H9 (cell line): Measurements from ENCODE around the gene CDAN1. TPM values are rescaled to one million over a fixed set of nuclear protein-coding genes. Genes with fewer than 3 reads are reported as not detected.

Source experiments
- DNase-seq: peaks from one replicate; pipeline ENCODE4 v3.0.0-alpha.2; 2017
- H2AFZ ChIP-seq: one replicate; pipeline ENCODE4 v1.6.1; 2013; ENCODE audit warnings: mild to moderate bottlenecking, low read length, control low read depth, moderate library complexity
- H2AK5ac ChIP-seq: 2 replicates; pipeline ENCODE4 v1.6.1; 2013; ENCODE audit warnings: low read length, control low read depth, mixed read lengths; ENCODE audit not compliant: insufficient read length
- H2BK120ac ChIP-seq: one replicate; pipeline ENCODE4 v1.6.1; 2013; ENCODE audit warnings: low read depth, mild to moderate bottlenecking, low read length, control low read depth, inconsistent platforms; ENCODE audit not compliant: poor library complexity, severe bottlenecking
- H2BK12ac ChIP-seq: 2 replicates; pipeline ENCODE4 v1.6.1; 2013; ENCODE audit warnings: low read length, control low read depth, mixed read lengths, low read depth; ENCODE audit not compliant: insufficient read length
- H2BK15ac ChIP-seq: 2 replicates; pipeline ENCODE4 v1.6.1; 2013; ENCODE audit warnings: low read depth, low read length, control low read depth
- H2BK20ac ChIP-seq: one replicate; pipeline ENCODE4 v1.6.1; 2013; ENCODE audit warnings: low read depth, mild to moderate bottlenecking, low read length, control low read depth, inconsistent platforms; ENCODE audit not compliant: poor library complexity, severe bottlenecking
- H2BK5ac ChIP-seq: 2 replicates; pipeline ENCODE4 v1.6.1; 2013; ENCODE audit warnings: low read length, control low read depth, mixed read lengths; ENCODE audit not compliant: insufficient read length
- H3K14ac ChIP-seq: 2 replicates; pipeline ENCODE4 v1.6.1; 2013; ENCODE audit warnings: low read length, control low read depth; ENCODE audit not compliant: insufficient read depth
- H3K18ac ChIP-seq: 2 replicates; pipeline ENCODE4 v1.6.1; 2013; ENCODE audit warnings: low read depth, mild to moderate bottlenecking, mixed read lengths, low read length, control low read depth; ENCODE audit not compliant: insufficient read length
- H3K23ac ChIP-seq: 2 replicates; pipeline ENCODE4 v1.6.1; 2013; ENCODE audit warnings: low read length, control low read depth, mixed read lengths, low read depth; ENCODE audit not compliant: insufficient read length
- H3K23me2 ChIP-seq: 2 replicates; pipeline ENCODE4 v1.6.1; 2013; ENCODE audit warnings: low read depth, mild to moderate bottlenecking, mixed read lengths, low read length, control low read depth; ENCODE audit not compliant: insufficient read length, poor library complexity, severe bottlenecking
- H3K27ac ChIP-seq: 2 replicates; pipeline ENCODE4 v1.5.1; 2013; ENCODE audit warnings: low read length, control low read depth, mixed read lengths, low read depth; ENCODE audit not compliant: insufficient read length
- H3K27me3 ChIP-seq: 2 replicates; pipeline ENCODE4 v1.6.1; 2013; ENCODE audit warnings: low read length, control low read depth, inconsistent platforms; ENCODE audit not compliant: insufficient read depth
- H3K4ac ChIP-seq: 2 replicates; pipeline ENCODE4 v1.6.1; 2013; ENCODE audit warnings: low read depth, mild to moderate bottlenecking, control low read depth, inconsistent platforms, low read length, moderate library complexity
- H3K4me1 ChIP-seq: 2 replicates; pipeline ENCODE4 v1.6.1; 2013; ENCODE audit warnings: low read length, control low read depth, inconsistent platforms; ENCODE audit not compliant: insufficient read depth
- H3K4me2 ChIP-seq: 2 replicates; pipeline ENCODE4 v1.6.1; 2013; ENCODE audit warnings: low read length, control low read depth, mixed read lengths; ENCODE audit not compliant: insufficient read length, insufficient read depth
- H3K56ac ChIP-seq: 2 replicates; pipeline ENCODE4 v1.6.1; 2013; ENCODE audit warnings: low read depth, mild to moderate bottlenecking, mixed read lengths, low read length, control low read depth; ENCODE audit not compliant: insufficient read length
- H3K79me1 ChIP-seq: 2 replicates; pipeline ENCODE4 v1.6.1; 2013; ENCODE audit warnings: low read depth, mild to moderate bottlenecking, moderate library complexity, low read length, control low read depth, inconsistent platforms; ENCODE audit not compliant: insufficient read depth, poor library complexity, severe bottlenecking
- H3K79me2 ChIP-seq: 2 replicates; pipeline ENCODE4 v1.6.1; 2013; ENCODE audit warnings: low read length, control low read depth, inconsistent platforms; ENCODE audit not compliant: insufficient read depth
- H3K9ac ChIP-seq: 2 replicates; pipeline ENCODE4 v1.6.1; 2013; ENCODE audit warnings: low read length, control low read depth, mixed read lengths; ENCODE audit not compliant: insufficient read length; ENCODE audit errors: extremely low read depth
- H3K9me3 ChIP-seq: one replicate; pipeline ENCODE4 v1.6.1; 2013; ENCODE audit warnings: low read depth, low read length, inconsistent platforms; ENCODE audit not compliant: control insufficient read depth
- H3T11ph ChIP-seq: one replicate; pipeline ENCODE4 v1.6.1; 2013; ENCODE audit warnings: mild to moderate bottlenecking, low read length, control low read depth, inconsistent platforms
- H4K20me1 ChIP-seq: one replicate; pipeline ENCODE4 v1.6.1; 2013; ENCODE audit not compliant: control insufficient read depth, insufficient read length, insufficient read depth
- H4K5ac ChIP-seq: 2 replicates; pipeline ENCODE4 v1.6.1; 2013; ENCODE audit warnings: low read depth, mild to moderate bottlenecking, mixed read lengths, low read length, control low read depth; ENCODE audit not compliant: insufficient read length
- H4K8ac ChIP-seq: replicated peaks from 2 replicates; pipeline ENCODE4 v1.6.1; 2013; ENCODE audit warnings: low read length, control low read depth, mixed read lengths, low read depth; ENCODE audit not compliant: insufficient read length
- H4K91ac ChIP-seq: 2 replicates; pipeline ENCODE4 v1.6.1; 2013; ENCODE audit warnings: low read depth, mild to moderate bottlenecking, moderate library complexity, mixed read lengths, low read length, control low read depth; ENCODE audit not compliant: insufficient read length
- H3K27ac Mint-ChIP-seq, 3 experiments: 2 replicates in 2 of 3; 3 replicates in 1 of 3; pipeline ENCODE4 v1.8.0; 2020 to 2021; ENCODE audit warnings: mixed read lengths in 3 of 3, mild to moderate bottlenecking in 1 of 3, moderate library complexity in 1 of 3
- H3K27me3 Mint-ChIP-seq: 2 replicates; pipeline ENCODE4 v1.8.0; 2021; ENCODE audit warnings: low read depth, mild to moderate bottlenecking, moderate library complexity, mixed read lengths
- H3K36me3 Mint-ChIP-seq, 3 experiments: 2 replicates in 2 of 3; 3 replicates in 1 of 3; pipeline ENCODE4 v1.8.0; 2020 to 2021; ENCODE audit warnings: low read depth in 3 of 3, mixed read lengths in 3 of 3; ENCODE audit not compliant: insufficient read depth in 1 of 3
- H3K4me1 Mint-ChIP-seq, 2 experiments: 2 replicates each; pipeline ENCODE4 v1.8.0; 2020; ENCODE audit warnings: mixed read lengths in 2 of 2
- H3K4me3 Mint-ChIP-seq, 2 experiments: 2 replicates in 1 of 2; 3 replicates in 1 of 2; pipeline ENCODE4 v1.8.0; 2020 to 2021; ENCODE audit warnings: mild to moderate bottlenecking in 2 of 2, mixed read lengths in 2 of 2, moderate library complexity in 1 of 2
- H3K9me3 Mint-ChIP-seq, 2 experiments: 2 replicates in 1 of 2; 3 replicates in 1 of 2; pipeline ENCODE4 v1.8.0; 2020; ENCODE audit warnings: mild to moderate bottlenecking in 2 of 2, mixed read lengths in 2 of 2, moderate library complexity in 1 of 2
- WGBS: extraction: QIAGEN DNeasy Blood & Tissue Kit; methylation state at CpG from one replicate; pipeline ENCODE4 v1.1.7; 2013; ENCODE audit warnings: missing lambda C conversion rate, low lambda C conversion rate, mixed read lengths; ENCODE audit not compliant: insufficient read length; ENCODE audit errors: extremely low coverage; 5-methylcytosine and 5-hydroxymethylcytosine counted together
- total RNA-seq: library from RNA; stranded (reverse); gene quantifications from 2 replicates; pipeline ENCODE4 v1.2.1, GENCODE V29; 2021
- TF ChIP-seq, protein P1 (sequence below): fragments of 200-600 bp; sonication (generic); conservative IDR thresholded peaks from 3 replicates; pipeline ENCODE4 v1.8.0; 2021; ENCODE audit warnings: antibody characterized with exemption, mild to moderate bottlenecking

The CDAN1 gene
- total RNA-seq, 1 experiment from 2014 or later = 20.4 TPM

DNA sequence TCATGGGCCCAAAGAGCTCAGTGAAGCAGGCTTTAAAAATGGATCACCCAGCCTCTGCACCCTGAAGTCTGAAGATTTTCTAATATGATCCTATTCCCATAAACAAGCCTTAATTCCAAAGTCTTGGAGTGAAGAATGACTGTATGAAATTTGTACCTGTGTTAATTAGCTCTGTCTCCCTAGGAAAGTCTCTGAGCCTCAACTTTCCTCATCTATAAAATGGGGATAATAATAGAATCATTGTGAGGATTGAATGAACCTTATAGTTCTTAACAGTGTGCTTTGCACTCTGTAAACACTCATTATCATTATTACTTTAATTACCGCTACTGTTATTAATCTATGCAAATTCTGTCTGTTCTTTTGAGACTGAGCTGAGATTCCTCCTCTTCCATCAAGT, 61.9 kb downstream of the CDAN1 start:
- no peak overlapping the region for H2BK20ac ChIP-seq
- no peaks in the 10 kb centered on the region for H3K23me2 ChIP-seq
- H3K18ac ChIP-seq = no peak overlapping the region
- no CpG with 5 or more reads among the region's 1 CpG for WGBS
- H3K79me2 ChIP-seq = no peaks in the 10 kb centered on the region
- DNase-seq = no peak
- Mint-ChIP-seq H3K4me3 (no peak overlapping the region), H3K36me3 (peaks cover 0 to 12% (median 11%) of the 10 kb centered on the region in 3 experiments; a peak in 4 of 7 replicates), H3K4me1 (peaks cover 8 to 14% of the 10 kb centered on the region in 2 experiments), H3K9me3 (no peaks in the 10 kb centered on the region), H3K27me3 (no peaks in the 10 kb centered on the region), H3K27ac (no peak overlapping the region)
- H4K5ac ChIP-seq = no peak overlapping the region
- H3K27me3 ChIP-seq = no peaks in the 10 kb centered on the region
- TF ChIP-seq, protein P1, sequence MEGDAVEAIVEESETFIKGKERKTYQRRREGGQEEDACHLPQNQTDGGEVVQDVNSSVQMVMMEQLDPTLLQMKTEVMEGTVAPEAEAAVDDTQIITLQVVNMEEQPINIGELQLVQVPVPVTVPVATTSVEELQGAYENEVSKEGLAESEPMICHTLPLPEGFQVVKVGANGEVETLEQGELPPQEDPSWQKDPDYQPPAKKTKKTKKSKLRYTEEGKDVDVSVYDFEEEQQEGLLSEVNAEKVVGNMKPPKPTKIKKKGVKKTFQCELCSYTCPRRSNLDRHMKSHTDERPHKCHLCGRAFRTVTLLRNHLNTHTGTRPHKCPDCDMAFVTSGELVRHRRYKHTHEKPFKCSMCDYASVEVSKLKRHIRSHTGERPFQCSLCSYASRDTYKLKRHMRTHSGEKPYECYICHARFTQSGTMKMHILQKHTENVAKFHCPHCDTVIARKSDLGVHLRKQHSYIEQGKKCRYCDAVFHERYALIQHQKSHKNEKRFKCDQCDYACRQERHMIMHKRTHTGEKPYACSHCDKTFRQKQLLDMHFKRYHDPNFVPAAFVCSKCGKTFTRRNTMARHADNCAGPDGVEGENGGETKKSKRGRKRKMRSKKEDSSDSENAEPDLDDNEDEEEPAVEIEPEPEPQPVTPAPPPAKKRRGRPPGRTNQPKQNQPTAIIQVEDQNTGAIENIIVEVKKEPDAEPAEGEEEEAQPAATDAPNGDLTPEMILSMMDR = no peak
- no peak overlapping the region for H2BK15ac ChIP-seq
- no peak overlapping the region for H4K8ac ChIP-seq
- no peaks in the 10 kb centered on the region for H3K4me1 ChIP-seq
- no peak overlapping the region for H3K14ac ChIP-seq
- no peak overlapping the region for H2AFZ ChIP-seq
- no peak overlapping the region for H3K27ac ChIP-seq
- no peak overlapping the region for H3K4ac ChIP-seq
- H2AK5ac ChIP-seq = no peak overlapping the region
- no peaks in the 10 kb centered on the region for H3K9me3 ChIP-seq
- H2BK12ac ChIP-seq = no peak overlapping the region
- no peak overlapping the region for H3K4me2 ChIP-seq
- H4K20me1 ChIP-seq = no peaks in the 10 kb centered on the region
- no peak overlapping the region for H3K23ac ChIP-seq
- H2BK120ac ChIP-seq = no peak overlapping the region
- H3K79me1 ChIP-seq = no peaks in the 10 kb centered on the region
- no peak overlapping the region for H2BK5ac ChIP-seq
- no peak overlapping the region for H3K56ac ChIP-seq
- H3T11ph ChIP-seq = no peak overlapping the region
- H3K9ac ChIP-seq = no peak overlapping the region
- no peak overlapping the region for H4K91ac ChIP-seq
